ENCODE measurements around the gene JPH3.

- TF ChIP-seq CHD2 (IDR thresholded peaks at IDR 0.05; ENCODE audit: low read length, partially characterized antibody) (no peak), POLR2A (IDR thresholded peaks at IDR 0.05; ENCODE audit: low read length) (no peak), CTCF (IDR thresholded peaks at IDR 0.05) (no peak), EP300 (IDR thresholded peaks at IDR 0.05) (no peak)
Observed at GRCh38 chr16:87695534-87695933, 93.2 kb downstream of the JPH3 start.
